HG02642 (cell line): ENCODE data around the gene ARPP19.
"Not testable (repeated sequence)": the region's sequence is repeated elsewhere in the genome, so short reads cannot be mapped to it uniquely, and the experiment has no call there.

ENCODE experiments used
- ATAC-seq: cut with Tn5 transposase; IDR thresholded peaks from one replicate; pipeline ENCODE4 v1.9.1; 2021; ENCODE audit warnings: mild to moderate bottlenecking; ENCODE audit not compliant: unreplicated experiment, poor library complexity

ARPP19 gene, protein sequence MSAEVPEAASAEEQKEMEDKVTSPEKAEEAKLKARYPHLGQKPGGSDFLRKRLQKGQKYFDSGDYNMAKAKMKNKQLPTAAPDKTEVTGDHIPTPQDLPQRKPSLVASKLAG

DNA sequence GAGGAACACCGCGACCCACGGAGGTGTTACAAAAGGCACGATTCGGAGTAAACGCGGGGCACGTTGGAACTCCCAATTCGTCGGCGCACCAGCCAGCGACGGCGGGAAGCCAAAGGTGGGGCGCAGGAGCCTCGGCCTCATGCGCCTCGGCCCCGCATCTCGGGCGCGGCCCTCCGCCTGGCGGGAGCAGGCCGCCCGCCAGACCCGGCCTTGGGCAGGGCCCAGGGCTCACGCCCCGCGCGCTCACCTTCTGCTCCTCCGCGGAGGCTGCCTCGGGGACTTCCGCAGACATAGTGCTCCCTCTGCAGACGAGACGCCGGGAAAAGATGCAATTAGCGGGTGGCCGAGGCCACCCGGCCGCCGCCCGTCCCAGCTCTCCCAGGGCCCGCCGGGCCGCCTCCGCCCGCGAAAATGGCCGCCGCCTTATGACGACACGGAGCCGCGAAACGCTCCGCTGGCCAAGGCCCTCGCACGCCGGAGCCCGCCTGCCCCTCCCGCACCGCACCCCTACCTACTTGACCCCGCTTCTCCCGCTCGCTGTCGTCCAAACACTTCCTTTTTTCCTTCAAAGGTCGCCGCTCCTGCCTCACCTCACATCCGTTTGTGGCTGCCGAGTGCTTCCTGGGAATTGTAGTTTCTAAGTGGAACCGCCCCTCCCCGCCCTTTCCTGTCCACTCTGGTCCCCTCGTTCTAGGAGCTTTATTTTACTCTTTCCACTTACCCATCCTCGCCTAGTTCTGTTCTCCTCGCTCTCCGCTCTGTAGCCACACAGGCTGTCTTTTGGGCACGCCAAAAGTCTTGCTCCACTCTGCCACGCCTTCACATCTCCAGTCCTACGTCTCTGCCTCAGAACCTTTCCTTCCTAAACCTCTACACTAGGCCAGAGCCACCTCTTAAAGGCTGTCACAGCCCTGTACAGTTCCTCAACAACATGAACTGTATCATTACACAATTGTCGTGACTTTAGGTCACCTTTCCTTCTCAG is at the start of gene ARPP19:
Gene ARPP19, minus strand, starts transcription at position 430 of the 985 bp plus-strand sequence. Its CDS starts 138 bp downstream, at position 292.
- peak; percentile 75 for ATAC-seq

DNA sequence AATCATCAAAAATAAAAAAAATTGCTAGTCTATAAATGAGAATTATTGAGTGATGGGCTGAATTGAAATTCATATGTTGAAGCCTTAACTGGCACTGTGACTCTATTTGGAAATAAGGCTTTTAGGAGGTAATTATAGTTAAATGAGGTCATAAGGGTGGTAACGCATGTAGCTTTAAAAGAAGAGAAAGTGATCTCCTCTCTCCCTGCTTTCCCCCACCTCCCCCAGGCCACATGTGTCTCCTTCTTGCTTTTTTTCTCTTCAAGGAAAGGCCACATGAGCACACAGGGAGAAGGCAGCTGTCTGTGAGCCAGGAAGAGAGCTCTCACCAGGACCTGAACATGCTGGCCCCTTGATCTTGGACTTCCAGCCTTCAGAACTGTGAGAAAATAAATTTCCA is 48.2 kb upstream of the ARPP19 start:
- no peak for ATAC-seq

DNA sequence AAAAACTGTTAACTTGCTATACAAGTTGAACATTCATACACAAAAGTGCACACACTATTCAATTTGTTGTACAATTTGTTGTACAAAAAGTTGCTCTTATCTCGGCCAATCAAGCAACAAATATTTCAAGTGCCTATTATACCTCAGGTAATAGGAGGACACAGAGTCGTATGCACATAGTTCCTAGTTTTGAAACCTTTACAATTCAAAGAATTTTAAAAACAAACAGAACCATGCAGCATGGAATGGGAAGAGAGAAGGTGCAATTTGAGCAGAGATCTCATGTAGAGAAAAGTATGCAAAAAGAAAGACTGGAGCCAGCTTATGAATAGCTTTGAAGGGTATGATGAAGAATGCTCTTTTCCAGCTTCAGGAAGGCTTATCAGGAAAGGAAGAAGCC is 46.5 kb upstream of the ARPP19 start:
- ATAC-seq: no peak

DNA sequence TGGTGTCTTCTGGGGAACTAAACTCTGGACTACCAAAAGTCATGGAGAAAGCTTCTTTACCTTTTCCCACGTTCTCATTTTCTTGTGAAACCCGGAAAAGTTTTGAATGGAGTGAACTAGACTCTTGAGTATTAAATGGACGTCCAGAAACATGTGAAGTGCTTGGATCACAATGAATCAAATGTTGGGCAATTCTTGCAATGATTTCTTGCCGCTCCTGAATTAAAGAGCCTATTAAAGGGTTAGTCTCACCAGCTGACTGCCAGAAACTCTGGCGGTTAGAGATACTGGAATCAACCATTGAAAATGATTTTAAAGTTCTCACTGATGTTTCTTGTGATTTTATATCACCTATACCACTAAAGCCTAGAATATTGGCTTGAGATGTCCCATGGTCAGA is 40.8 kb upstream of the ARPP19 start:
- ATAC-seq: no peak

DNA sequence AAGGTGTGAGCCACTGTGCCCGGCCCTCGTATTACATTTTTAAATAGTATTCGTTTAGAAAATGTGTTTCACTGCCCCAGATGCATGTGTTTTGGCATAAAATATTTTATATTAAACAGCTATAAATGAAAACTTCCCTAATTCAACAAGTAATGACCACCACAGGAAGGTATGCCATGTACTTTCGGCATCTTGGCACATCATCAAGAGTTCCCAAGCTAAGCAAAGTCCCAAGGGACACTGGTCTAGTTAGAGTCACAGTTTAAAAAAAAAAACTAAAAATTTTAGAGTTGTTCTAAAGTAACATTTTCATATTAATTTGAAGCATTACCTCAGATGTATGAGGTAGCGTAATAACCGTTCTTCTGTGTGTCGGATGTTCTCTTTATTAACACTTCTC is 15.6 kb upstream of the ARPP19 start:
- ATAC-seq: no peak

DNA sequence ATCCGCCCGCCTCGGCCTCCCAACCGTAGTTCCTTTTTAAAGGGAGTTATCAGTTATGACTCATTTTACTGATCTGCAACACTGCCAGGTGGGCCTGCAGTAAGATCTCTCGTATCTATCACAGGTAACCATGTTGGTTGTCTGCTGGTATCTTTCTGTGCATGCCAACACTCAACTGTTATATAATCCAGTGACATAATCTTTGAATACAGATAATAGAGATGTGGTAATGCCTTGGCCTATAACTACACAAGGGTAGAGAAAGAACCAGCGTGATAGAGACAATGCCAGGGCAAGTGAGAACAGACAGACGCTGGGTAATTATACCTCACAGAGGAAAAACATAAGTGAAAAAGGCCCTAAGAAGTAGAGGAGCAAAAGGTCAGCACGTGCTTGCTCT is 11.0 kb upstream of the ARPP19 start:
- no peak for ATAC-seq

DNA sequence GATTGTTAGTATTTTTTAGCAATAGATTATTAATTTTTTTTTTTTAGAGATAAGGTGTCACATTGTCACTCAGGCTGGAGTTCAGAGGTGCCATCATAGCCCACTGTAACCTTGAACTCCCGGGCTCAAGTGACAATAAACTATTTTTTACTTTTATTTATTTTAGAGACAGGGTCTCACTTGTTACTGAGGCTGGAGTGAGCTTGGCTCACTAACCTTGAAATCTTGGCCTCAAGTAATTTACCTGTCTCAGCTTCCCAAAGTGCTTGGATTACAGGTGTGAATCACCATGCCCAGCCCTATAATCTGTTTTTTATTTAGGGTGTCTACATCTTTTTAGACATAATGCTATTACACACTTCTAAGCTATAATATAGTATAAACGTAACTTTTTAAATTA is 7.9 kb upstream of the ARPP19 start:
- no peak for ATAC-seq

DNA sequence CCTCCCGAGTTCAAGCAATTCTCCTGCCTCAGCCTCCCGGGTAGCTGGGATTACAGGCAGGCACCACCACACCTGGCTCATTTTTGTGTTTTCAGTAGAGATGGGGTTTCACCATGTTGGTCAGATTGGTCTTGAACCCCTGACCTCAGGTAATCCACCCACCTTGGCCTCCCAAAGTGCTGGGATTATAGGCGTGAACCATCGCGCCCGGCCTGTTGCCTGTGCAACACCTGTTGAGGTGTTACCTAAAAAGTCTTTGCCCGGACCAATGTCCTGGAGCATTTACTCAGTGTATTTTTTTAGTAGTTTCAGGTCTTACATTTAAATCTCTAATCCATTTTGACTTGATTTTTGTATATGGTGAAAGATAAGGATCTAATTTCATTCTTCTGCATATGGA is 6.7 kb upstream of the ARPP19 start:
- ATAC-seq: not testable (repeated sequence)

DNA sequence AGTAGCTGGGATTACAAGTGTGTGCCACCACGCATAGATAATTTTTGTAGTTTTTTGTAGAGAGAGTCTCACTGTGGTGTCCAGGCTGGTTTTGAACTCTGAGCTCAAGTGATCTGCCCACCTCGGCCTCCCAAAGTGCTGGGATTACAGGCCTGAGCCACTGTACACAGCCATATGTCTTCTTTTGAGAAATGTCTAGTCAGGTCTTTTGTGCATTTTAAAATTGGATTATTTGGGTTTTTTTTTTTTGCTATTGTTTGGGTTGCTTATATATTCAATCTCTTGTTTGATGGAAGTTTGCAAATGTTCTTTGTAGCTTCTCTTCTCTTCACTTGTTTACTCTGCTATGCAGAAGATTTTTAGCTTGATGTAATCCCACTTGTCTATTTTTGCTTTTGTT is 6.2 kb upstream of the ARPP19 start:
- no peak for ATAC-seq

DNA sequence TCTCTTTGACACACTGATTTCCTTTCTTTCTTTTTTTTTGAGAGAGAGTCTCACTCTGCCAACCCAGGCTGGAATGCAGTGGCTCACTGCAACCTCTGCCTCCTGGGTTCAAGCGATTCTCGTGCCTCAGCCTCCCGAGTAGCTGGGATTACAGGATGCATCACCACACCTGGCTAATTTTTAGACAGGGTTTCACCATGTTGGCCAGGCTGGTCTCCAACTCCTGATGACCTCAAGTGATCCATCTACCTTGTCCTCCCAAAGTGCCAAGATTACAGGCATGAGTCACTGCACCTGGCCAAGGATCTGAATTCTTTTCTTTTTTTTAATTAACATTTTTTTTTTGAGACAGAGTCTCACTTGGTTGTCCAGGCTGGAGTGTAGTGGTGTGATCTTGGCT is 5.8 kb upstream of the ARPP19 start:
- ATAC-seq: not testable (repeated sequence)

DNA sequence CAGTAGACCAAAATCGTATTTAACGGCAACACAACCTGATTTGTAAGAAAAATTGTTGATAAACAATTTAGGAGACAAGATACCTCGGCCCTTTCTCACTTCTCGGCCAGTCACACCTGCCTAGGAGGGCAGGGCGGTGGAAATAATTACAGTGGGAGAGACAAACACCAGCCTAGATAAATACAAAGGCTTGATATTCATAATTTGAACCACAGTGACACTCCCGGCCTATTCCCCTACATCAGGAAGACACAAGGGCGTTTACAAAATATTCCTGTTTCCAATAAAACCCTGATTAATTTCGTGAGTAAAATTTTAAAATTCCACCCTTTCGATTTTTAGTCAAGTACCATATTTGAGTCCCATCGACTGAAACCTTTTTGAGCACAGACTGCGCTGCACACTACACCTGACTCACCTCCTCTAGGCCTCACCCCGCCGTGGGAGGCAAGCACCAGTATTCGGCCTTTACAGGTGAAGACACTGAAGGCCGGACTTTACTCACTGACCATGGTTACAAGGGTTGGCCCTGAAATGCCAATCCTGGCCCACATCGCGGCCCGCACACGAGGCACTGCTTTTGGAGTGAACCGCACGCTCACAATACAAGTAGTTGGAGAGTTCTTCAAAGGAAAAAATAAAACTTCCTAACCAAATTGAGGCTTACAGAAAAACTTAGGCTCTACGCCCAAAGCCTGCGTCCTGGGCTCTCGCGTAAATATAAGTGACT is 794 bp downstream of the ARPP19 start:
- ATAC-seq: no peak

DNA sequence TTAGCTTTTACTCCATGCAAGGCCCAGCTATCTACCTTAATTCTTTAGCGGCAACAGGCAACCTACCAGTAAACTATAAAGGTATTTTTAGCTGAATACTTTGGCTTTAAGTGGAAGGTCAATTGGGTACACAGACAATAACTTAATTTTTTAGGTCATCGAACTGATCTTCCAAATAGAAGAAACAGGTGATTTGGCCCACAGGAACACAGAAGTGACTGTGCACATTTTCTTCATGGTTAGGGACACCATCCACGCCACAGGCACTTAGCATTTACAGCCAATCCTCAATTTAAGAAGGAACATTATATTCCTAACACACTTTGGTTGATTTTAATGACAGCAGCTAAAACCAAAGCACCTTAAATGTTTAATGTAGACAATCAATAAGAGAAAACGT is 1.9 kb downstream of the ARPP19 start:
- ATAC-seq: no peak

DNA sequence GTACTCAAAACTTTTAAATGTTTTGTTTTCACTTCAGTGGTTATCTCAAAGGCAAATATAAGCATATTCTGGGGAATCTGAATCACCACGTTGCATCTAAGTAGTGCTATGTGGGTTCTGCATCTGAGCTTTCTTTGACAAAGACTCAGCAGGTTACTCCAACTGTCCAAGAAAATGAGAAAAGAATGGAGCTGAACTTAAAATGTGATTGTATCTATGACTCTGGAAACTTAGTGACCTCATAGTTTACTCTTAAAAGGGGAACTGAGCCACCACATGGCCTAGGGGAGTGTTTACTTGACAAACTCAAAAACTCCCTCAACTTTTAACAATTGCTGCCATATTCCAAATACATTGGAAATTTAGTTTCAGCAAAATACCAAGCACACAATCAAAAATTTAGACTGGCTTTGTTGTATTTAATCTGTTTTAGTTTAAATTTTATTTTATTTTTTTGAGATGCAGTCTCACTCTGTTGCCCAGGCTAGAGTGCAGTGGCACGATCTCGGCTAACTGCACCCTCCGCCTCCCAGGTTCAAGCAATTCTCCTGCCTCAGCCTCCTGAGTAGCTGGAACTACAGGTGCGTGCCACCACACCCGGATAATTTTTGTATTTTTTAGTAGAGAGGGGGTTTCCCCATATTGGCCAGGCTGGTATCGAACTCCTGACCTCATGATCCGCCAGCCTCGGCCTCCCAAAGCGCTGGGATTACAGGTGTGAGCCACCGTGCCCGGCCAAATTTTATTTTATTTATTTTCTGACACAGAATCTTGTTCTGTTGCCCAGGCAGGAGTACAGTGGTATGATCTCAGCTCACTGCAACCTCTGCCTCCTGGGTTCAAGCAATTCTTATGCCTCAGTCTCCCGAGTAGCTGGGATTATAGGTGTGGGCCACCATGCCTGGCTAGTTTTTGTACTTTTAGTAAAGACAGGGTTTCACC is 3.1 kb downstream of the ARPP19 start:
- ATAC-seq: peak; percentile 35

DNA sequence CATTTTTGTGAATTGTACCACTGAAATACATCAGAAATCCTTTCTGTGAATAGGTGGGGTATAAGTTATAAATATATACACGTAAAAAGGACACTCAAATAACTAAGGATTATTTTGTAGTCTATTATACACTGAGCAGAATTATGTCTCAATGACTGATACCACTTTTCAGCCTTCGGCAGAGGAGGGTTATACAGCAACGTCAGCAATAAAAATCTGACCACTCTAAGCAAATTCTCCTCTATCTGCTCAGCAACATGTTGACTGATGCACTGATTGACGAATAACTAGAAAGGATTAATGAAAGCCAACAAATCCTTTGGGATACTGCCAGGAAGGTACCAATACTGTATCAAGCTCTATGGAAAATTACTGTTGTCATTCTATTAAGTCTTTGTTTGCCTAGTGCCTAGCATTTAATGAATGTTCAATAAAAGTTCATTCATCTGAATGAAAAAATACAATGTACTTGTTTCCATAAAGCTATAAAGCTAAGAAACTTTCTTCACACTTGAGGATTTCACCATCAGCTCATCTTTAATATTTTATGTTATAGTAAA is 5.2 kb downstream of the ARPP19 start:
- ATAC-seq: no peak

DNA sequence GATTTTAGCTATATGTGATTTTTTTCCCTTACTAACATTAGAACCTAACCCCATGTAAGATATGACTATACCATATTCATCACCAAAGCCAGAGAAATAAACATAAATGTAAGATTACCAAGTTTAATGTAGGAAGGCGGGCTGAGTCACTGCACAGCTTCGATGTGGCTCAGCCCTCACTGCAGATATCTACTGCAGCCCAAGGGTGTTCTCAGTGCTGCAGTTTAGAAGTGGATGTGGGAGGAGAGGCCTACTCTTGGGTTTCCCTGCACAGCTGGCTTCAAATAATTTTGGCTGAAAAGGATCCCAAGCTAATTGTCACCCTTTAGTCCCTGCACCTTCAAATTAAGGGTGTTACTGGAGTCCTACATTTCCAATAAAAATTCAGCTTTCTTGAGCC is 9.3 kb downstream of the ARPP19 start:
- no peak for ATAC-seq

DNA sequence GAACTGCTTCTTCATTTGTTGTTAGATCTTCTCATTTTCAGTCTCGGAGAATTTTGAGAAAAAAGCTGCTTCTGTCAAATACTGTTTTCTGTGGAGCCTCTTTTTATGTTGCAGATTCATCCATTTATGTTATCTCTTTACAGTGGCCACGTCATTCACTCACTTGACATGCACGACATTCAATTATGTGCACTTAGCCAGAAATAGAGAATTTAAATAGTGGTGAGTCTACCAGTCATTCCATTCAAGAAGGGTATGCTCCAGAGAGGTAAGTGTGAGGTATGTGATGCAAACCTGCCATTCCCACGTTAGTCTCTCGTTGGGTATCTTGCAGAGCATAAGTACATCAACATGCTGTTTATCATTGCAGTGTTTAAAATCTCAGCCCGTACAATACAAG is 9.8 kb downstream of the ARPP19 start:
- no peak for ATAC-seq

DNA sequence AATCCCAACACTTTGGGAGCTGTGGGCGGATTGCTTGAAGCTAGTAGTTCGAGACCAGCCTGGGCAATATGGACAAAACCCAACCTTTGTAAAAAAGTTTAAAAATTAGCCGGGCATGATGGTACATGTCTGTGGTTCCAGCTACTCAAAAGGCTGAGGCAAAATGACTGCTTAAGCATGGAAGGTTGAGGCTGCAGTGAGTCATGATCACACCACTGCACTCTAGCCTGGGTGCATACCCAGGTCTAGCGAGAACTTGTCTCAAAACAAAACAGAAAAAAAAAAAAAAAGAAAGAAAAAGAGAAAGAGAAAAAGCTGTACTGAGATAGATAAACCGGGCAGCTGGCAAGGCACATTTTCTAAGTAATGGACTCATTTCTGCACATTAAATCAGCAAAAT is 10.6 kb downstream of the ARPP19 start:
- ATAC-seq: peak; percentile 88

DNA sequence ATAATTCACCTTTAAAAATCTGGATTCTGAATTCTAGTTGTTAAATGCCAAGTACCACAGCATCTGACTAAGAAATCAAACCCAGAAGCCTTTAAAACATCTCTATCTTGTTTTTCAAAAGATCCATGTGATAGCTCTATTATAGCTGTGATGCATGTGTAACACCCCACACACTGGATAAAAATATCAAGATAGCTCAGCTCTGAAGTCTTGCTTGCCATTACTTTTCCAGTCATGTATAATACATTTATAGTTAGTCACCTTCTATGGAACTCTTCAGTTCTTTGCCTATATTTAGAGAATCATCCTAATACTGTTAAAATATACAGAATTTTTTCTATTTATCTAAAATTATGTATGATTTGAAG is 11.6 kb downstream of the ARPP19 start:
- no peak for ATAC-seq

DNA sequence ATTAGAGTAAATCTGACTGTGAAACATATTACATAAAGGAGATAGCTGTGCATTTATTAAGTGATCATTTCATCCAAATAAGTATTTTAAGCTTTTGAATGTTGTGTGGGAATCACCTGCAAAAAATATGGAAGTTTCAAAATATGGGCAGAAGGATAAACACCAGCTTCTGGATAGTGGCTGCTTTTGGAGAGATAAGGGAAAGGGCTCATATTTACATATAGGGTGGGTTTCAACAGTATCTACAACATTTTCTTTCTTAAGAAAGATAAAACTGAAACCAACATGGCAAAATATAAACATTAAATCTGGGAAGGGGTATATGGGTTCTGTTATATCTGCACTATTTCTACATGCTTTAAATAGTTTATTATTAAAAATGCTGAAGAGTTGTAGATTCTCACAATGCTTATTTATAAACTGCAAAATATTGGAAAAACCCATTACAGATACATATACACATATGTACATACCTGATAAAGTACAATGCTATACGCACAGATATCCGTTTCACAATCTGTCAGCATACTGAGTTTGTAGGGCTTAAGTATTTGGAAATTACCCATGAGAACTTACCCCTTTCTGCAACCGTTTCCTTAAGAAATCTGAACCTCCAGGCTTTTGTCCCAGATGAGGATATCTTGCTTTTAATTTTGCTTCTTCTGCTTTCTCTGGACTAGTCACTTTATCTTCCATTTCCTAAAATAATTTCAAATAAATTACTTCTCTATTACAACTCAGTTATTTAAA is 12.1 kb downstream of the ARPP19 start:
- ATAC-seq: no peak
